Mammary epithelial cell (primary cell): ENCODE results near the gene KCNN3.

Experiments
- CTCF ChIP-seq, 2 donors: IDR thresholded peaks in 1 of 2; conservative IDR thresholded peaks in 1 of 2; 2 replicates each; pipeline ENCODE4 v1.5.1; 2011 to 2012; ENCODE audit warnings: inconsistent platforms in 2 of 2, low read length in 2 of 2, mild to moderate bottlenecking in 2 of 2, control low read depth in 1 of 2, low read depth in 1 of 2; ENCODE audit not compliant: insufficient read depth in 1 of 2; ENCODE audit errors: extremely low read depth in 1 of 2
- EZH2 ChIP-seq: IDR thresholded peaks from 2 replicates; pipeline ENCODE4 v1.6.1; 2012; ENCODE audit warnings: low read length, inconsistent platforms, borderline replicate concordance

- TF ChIP-seq CTCF (conservative IDR thresholded peaks at IDR 0.05 in 1 of 2, IDR thresholded peaks at IDR 0.05 in 1 of 2; ENCODE audit: extremely low read depth in 1 of 2, insufficient read depth in 1 of 2, low read depth in 1 of 2, low read length in 2 of 2) (no peak), EZH2 (no peak)
These were observed 210.1 kb downstream of the KCNN3 start for GRCh38 chr1:154659823-154660592.
